GM10248 (cell line): ENCODE results near the gene SIPA1L3.

Source experiments
- CTCF ChIA-PET: fragments of 300-600 bp; sonication (Branson Sonifier 250); formaldehyde crosslinking; extraction: SDS; loops from one replicate; lab custom pipeline; 2021; ENCODE audit warnings: antibody characterized with exemption; lab: Yijun Ruan, JAX
- POLR2A ChIA-PET: fragments of 350-650 bp; sonication (Branson Sonifier 250); formaldehyde crosslinking; extraction: SDS; loops from one replicate; lab custom pipeline; 2020; ENCODE audit warnings: antibody characterized with exemption; lab: Yijun Ruan, JAX
- DNase-seq: peaks from one replicate; pipeline ENCODE4 v3.0.0; 2012; ENCODE audit errors: extremely low spot score
- CTCF ChIP-seq: IDR thresholded peaks from 2 replicates; pipeline ENCODE4 v1.5.1; 2012; ENCODE audit warnings: mild to moderate bottlenecking, low read depth; ENCODE audit errors: extremely low read depth, missing control alignments, control extremely low read depth

The SIPA1L3 gene

GRCh38 chr19:38099966-38100365 is 193.0 kb downstream of the SIPA1L3 start:
- CTCF ChIA-PET: interaction anchor here (1.2 kb wide), 1 partner anchor 197 kb away, joined by 4 read pairs; no protein-coding TSS in a partner anchor
- no peak for DNase-seq
- no peak for TF ChIP-seq CTCF
- POLR2A ChIA-PET: no interaction called here

- CTCF ChIA-PET: interaction anchor here (1.2 kb wide), 1 partner anchor 197 kb away, joined by 4 read pairs; no protein-coding TSS in a partner anchor
- POLR2A ChIA-PET: no interaction called here
- no peak for DNase-seq
- no peak for TF ChIP-seq CTCF
Observed at GRCh38 chr19:38100589-38100988, 193.6 kb downstream of the SIPA1L3 start.

- DNase-seq: no peak
- CTCF ChIA-PET: interaction anchor here (0.7 kb wide), 1 partner anchor 200 kb away, joined by 4 read pairs; no protein-coding TSS in a partner anchor
- TF ChIP-seq CTCF: no peak
- POLR2A ChIA-PET: no interaction called here
Observed at GRCh38 chr19:38101723-38102122, 194.7 kb downstream of the SIPA1L3 start.

- no peak for DNase-seq
- no peak for TF ChIP-seq CTCF
- ChIA-PET CTCF (interaction anchor here (1.8 kb wide), 1 partner anchor 203 kb away, joined by 6 read pairs; no protein-coding TSS in a partner anchor), POLR2A (no interaction called here)
Observed at GRCh38 chr19:38105574-38105973, 198.6 kb downstream of the SIPA1L3 start.

GRCh38 chr19:38107129-38107528 is 200.1 kb downstream of the SIPA1L3 start:
- no peak for TF ChIP-seq CTCF
- CTCF ChIA-PET: interaction anchor here (1.0 to 1.8 kb wide), 3 partner anchors 37 to 208 kb away, joined by 3 to 6 read pairs (median 3); no protein-coding TSS in a partner anchor
- POLR2A ChIA-PET: no interaction called here
- DNase-seq: no peak

GRCh38 chr19:38111898-38112297 is 204.9 kb downstream of the SIPA1L3 start:
- no peak for TF ChIP-seq CTCF
- no peak for DNase-seq
- ChIA-PET CTCF (interaction anchor here (1.7 kb wide), 1 partner anchor 23 kb away, joined by 4 read pairs; no protein-coding TSS in a partner anchor), POLR2A (no interaction called here)

GRCh38 chr19:38114651-38115050 is 207.6 kb downstream of the SIPA1L3 start:
- DNase-seq: no peak
- TF ChIP-seq CTCF: no peak
- ChIA-PET CTCF (interaction anchor here (1.1 kb wide), 1 partner anchor 212 kb away, joined by 5 read pairs; no protein-coding TSS in a partner anchor), POLR2A (no interaction called here)
